Umbilical cord (tissue), 2 donors: Measurements from ENCODE around the gene GTF2F1. TPM values are rescaled to one million over a fixed set of nuclear protein-coding genes. Genes with fewer than 3 reads are reported as not detected.
"Not testable (repeated sequence)": the region's sequence is repeated elsewhere in the genome, so short reads cannot be mapped to it uniquely, and the experiment has no call there.

Experiments
- DNase-seq: peaks from one replicate; pipeline ENCODE4 v3.0.0-alpha.2; 2015; ENCODE audit warnings: low spot score
- total RNA-seq: library from RNA; depleted of rRNA; stranded (reverse); fragments of >200 nt; gene quantifications from one replicate; pipeline ENCODE4 v1.2.3, GENCODE V29; 2014; ENCODE audit warnings: low replicate concordance; ENCODE audit not compliant: insufficient read depth

GTF2F1 gene
- total RNA-seq, 1 donor from 2014 or later = 29.4 TPM

- no peak for DNase-seq
Measured at GRCh38 chr19:6358003-6358402, 35.0 kb downstream of the GTF2F1 start.

- no peak for DNase-seq
Measured at GRCh38 chr19:6357174-6357573, 35.8 kb downstream of the GTF2F1 start.

GRCh38 chr19:6355321-6356040, 37.5 kb downstream of the GTF2F1 start:
- DNase-seq = not testable (repeated sequence)

- no peak for DNase-seq
Measured at GRCh38 chr19:6354098-6354674, 38.8 kb downstream of the GTF2F1 start.

- peak; percentile 31 for DNase-seq
Measured at GRCh38 chr19:6352381-6353165, 40.4 kb downstream of the GTF2F1 start.

GRCh38 chr19:6350688-6351087, 42.3 kb downstream of the GTF2F1 start:
- DNase-seq = no peak

- DNase-seq = not testable (repeated sequence)
Measured at GRCh38 chr19:6349271-6349670, 43.7 kb downstream of the GTF2F1 start.

DNA sequence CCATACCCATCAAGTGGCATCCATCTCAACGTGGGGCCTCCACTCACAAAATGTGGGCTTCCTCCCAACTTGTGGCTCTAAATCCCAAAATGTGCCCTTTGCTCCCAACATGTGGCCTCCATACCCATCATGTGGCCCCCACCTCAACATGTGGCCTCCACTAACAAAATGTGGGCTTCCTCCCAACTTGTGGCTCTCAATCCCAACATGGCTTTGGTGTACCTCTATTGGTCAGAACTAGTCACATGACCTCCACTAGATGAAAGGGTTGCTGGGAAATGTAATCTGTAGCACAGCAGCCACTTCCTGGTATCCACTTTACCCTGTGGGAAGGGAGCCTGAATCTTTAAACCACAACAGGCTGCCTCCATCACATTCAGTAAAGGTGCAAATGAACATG, 49.5 kb downstream of the GTF2F1 start:
- DNase-seq = no peak

GRCh38 chr19:6340493-6341201, 52.3 kb downstream of the GTF2F1 start:
- peak; percentile 17 for DNase-seq

- DNase-seq = no peak
Measured at GRCh38 chr19:6334490-6335285, 58.3 kb downstream of the GTF2F1 start.

DNA sequence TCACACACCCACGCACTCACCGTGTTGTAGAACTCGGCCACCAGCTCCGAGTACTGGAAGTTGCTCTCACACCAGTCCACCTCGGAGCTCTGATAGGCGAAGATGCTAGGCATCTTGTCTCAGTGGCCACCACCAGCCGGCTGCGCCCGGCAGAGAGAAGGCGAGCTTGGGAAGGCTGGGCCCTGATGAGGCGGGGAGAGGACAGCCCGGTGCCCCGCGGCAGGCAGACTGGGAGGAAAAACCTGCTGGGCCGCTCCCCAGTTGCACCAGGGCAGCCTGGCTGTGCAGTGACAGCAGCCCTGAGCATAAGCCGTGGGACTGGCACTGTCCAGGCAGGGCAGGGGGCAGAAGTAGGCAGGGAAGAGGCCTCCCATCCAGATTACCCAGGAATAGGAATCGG, 59.5 kb downstream of the GTF2F1 start, which contains the start of gene ACER1:
Gene ACER1, minus strand, starts transcription at position 174 of the 400 bp plus-strand sequence. Its CDS starts 61 bp downstream, at position 113.
- no peak for DNase-seq

Other genes with a start within 250 kb of the GTF2F1 start
- gene MLLT1, start 113.2 kb downstream of the GTF2F1 start, total RNA-seq = 4.3 TPM
- not detected for gene ACER1, start 59.6 kb downstream of the GTF2F1 start, total RNA-seq
- gene CLPP, start 31.6 kb downstream of the GTF2F1 start, total RNA-seq = 49.4 TPM
- 97.5 TPM for gene ALKBH7, start 20.4 kb downstream of the GTF2F1 start, total RNA-seq
- 3.1 TPM for gene PSPN, start 17.2 kb downstream of the GTF2F1 start, total RNA-seq
- gene KHSRP, start 31.6 kb upstream of the GTF2F1 start, total RNA-seq = 42.4 TPM
- gene SLC25A41, start 40.6 kb upstream of the GTF2F1 start, total RNA-seq = not detected
- 26.7 TPM for gene SLC25A23, start 66.6 kb upstream of the GTF2F1 start, total RNA-seq
- 9.1 TPM for gene CRB3, start 71.1 kb upstream of the GTF2F1 start, total RNA-seq
- gene DENND1C, start 88.6 kb upstream of the GTF2F1 start, total RNA-seq = not detected
- not detected for gene TUBB4A, start 109.1 kb upstream of the GTF2F1 start, total RNA-seq
- gene TNFSF9, start 137.9 kb upstream of the GTF2F1 start, total RNA-seq = not detected
- not detected for gene CD70, start 198.0 kb upstream of the GTF2F1 start, total RNA-seq